Kidney glomerular epithelial cell (primary cell): ENCODE results near the gene RNF148.

Source experiments
- DNase-seq: peaks from one replicate; lab custom pipeline; 2025; lab: John Stamatoyannopoulos, UW

The RNF148 gene, protein sequence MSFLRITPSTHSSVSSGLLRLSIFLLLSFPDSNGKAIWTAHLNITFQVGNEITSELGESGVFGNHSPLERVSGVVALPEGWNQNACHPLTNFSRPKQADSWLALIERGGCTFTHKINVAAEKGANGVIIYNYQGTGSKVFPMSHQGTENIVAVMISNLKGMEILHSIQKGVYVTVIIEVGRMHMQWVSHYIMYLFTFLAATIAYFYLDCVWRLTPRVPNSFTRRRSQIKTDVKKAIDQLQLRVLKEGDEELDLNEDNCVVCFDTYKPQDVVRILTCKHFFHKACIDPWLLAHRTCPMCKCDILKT

DNA sequence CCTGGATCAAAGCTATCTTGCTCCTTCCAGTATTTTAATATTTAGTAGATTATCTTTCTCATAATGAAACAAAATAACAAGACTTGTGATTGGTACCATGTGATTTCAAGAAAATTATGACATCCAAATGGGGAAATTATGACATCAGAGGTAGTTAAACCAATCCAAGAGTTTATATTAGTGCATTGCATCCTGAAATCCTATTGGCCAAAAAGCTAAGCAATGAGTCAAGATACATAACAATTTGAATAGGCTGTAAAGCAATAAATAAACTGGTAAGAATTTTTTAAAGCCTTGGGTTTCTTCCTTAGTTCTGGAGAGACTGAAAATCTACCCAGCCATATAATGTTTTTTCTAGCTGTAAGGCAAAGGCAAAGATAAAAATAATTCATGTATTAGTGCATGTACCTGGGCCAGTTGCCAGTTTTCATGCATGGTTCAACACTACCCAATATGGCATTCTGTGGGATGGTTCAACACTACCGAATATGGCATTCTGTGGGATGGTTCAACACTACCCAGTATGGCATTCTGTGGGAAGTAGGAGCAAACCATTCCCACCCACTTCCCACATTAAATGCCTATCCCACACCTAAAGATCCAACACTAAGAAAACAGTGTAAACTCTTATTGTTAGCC, at the start of gene RNF148:
TSS of gene RNF148 (minus strand) at position 51 of the 639 bp plus-strand sequence. CDS start 172 bp downstream, outside the sequence.
- DNase-seq: peak; percentile 41

GRCh38 chr7:122750389-122750788, 47.7 kb upstream of the RNF148 start:
- no peak for DNase-seq

DNA sequence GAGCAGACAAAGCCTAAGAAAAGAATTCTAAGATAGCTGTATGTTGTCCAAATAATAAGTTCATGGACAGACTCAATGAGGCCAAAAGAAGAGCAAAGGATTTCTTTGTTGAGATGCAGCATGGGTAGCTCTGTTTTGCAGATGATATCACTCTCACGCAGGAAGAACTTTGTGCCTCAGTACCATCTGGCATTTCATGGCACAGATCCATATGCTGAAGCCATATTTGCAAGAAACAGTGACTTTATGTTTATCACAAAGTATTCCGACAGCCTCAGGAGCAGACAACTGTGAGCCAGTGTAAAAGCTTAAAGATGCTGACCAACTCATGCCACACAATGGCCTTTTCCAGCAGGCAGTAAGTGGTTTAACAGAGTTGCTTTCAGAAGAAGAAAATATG, 45.5 kb upstream of the RNF148 start:
- no peak for DNase-seq

DNA sequence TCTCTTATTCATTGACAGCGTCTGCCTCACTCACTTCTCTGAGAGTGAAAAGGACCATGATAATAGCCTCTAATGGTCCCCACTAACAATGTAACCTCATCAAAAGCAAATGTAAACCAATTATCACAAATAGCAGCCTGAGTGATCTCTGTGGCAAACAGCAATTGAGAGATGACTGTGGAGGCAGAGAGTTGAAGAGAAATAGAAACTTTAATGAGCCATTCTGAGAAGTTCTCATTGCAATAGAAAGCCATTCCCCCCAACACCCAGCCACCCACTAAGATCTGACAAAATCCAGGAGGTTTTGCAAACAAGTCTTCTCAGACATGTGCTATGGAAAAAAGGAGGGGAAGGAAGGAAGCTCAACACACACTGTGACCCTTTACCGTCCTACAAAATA, 44.2 kb upstream of the RNF148 start:
- no peak for DNase-seq

DNA sequence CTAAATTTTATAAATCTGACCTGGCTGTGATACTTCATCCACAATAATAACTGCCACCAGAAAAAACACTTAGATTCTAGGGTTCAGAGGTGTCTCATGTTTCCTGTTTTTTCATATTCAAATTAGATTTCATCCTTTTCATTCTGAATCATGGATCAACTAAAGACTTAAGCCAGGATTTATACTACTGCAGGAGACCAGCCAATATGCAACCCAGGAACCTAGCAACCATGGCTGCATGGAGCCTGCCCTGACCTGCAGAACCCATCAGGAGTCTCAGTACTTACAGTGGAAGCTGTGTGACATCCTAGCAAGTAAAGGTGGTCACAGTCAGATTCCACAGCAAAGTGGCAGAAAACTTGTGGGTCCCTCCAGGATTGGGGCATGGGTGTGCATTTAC, 40.5 kb upstream of the RNF148 start:
- DNase-seq: no peak

- no peak for DNase-seq
Observed at GRCh38 chr7:122738947-122739346, 36.2 kb upstream of the RNF148 start.

DNA sequence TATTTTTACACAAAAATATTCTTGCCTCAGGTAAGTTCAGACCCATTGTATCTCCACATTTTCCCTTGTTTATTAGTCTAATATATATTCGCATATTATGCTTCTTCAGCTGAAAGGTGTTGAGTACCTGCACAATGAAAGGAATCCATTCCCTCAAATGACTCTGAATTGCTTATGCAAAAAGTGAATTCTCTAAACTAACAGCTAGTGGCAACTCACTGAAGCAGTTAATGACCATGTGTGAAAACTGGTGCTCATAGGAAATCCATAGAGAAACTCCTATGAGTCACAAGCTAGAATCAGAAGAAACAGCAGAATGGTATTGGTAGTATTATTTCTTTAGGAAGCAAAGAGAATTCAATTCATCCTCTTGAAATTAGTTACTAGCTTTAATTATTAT, 33.5 kb upstream of the RNF148 start:
- DNase-seq: no peak

DNA sequence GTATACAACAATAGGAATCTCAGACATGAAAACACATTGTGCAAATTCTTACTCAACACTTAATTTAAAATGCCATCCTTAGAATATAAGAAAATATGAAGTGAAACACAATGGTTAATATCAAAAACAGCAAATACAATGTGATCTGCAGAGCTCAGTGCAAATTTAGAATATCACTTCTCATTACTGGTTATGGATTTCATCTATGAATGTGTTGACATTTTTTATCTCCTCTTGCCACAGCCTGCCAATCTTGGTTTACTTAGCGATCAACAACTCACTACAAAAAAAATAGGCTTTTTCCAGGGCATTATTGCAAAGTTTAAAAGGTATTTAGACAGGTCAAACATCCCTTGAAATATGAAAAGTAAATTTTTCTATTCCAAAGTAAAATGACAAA, 25.0 kb upstream of the RNF148 start:
- no peak for DNase-seq

DNA sequence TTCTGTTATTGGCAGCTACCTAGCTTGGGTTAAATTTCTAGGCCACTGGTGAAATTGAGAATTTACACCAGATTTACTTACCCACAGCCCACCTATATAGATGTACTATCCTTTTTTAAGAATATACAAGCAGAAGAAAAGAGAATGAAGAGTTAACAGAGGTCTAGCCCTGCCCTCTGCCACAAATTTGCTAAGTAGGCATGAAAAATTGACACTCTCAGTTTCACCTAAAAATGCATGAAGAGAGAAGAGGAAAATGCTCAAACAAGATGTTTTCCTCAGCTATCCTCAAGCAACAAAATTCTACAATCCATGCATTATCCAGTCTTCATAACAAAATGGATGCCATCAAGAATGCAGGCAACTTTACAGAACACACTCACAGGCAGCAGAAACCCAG, 24.6 kb upstream of the RNF148 start:
- no peak for DNase-seq

DNA sequence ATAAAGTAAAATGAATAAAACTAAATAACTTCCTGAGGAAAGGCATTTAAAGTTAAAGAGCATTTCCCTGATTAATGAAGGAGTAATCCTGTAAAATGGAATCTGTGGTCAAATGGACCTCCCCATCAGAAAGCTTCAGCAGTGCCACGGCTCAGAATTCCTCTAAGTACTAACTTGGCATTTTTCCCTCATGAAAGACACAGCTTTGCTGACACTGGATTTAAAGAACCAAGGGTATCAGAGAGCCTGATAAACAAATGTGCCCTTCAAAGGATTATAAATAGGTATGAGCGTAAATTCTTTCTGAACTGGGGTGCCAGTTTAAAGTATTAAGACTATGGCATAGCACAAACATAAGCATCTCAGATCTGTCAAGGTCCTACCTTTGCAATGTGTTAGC, 24.2 kb upstream of the RNF148 start:
- DNase-seq: no peak

DNA sequence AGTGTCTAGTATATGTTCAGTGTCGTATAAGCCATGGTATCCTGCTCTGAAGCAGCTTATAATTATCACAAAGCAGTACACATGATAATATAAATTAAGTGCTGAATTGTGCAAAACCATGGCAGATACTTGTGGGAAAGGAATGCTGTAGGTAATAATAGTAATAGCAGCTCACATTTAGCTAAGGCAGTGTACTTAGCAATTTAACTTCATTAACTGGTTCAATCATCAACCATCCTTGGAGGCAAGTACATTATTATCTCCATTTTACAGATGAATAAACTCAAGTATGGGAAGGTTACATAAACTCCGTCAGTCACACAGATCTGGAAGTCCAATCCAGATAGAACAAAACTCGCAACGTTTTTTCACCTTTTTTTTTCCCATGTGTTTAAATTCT, 21.6 kb upstream of the RNF148 start:
- DNase-seq: no peak

DNA sequence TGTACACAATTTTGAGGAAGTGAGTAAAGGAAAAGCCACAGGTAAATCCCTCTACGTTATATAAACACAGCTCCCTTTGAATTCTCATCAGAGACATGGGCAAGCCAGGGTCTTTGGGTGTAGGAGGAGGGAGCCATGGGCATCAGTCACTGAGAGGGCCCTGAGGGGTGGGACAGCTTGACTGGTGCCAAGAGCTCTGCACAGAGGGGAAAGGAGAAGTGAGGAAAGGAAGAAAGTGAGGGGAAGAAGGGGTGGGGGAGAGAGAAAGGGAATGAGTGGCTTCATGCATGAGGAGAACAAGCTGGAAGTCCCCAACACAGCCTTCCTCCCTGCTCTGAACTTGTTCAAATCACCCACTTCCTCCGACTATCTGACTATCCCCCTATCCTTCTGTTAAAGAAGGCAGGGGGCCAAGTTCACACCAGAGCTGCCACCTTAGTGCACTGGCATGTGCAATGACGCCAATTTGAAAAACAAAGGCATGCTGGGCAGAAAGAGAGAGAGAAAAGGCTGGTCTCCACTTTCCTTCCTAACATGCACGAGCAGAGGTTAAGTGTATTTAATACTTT, 16.4 kb upstream of the RNF148 start:
- no peak for DNase-seq

DNA sequence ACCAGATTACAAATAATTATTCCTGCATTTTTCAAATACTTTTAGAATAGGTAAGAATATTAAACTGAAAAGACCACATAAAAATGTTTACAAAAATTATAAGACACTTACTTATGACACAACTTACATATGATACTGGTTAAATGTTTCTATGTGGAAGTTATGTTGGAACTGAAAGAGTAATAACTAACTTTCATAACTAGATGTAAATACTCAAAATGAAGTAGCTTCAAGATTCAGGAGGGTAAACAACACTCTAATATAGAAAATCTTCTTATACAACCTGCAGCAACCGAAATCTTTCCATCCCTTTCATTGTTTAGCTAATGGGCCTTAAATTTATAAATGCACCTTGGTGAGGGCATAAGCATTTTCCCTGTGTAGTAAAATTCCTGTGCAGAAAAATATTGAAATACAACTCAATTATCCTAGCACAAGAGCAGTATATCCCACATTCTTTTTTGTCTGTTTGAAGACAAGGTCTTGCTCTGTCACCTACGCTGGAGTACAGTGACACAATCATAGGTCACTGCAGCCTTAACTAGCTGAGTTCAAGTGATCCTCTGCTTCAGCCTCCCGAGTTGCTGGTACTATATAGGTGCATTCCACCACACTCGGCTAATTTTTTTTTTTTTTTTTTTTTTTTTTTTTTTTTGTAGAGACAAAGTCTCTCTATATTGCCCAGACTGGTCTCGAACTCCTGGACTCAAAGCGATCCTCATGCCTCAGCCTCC, 14.8 kb upstream of the RNF148 start:
- DNase-seq: no peak

DNA sequence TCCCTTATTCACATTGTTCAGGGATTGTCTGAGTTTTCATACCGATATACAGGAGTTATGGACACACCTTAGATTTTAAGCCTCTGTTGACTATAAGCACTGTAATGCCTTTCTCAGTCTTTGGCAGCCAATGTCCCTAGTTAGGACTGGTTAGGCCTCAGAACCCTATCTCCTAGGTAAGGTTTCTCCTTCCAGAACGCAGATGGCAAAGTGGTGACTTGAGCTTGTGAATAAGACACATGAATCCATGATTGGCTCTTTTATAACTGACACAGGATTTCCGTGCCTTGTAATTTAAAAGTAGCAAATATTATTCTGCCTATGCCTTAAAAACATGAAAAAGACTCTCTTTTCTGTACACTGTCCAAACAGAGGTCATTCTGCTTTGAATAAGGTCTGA, 12.5 kb upstream of the RNF148 start:
- no peak for DNase-seq

GRCh38 chr7:122710916-122711315, 8.2 kb upstream of the RNF148 start:
- no peak for DNase-seq

GRCh38 chr7:122709930-122710646, 7.4 kb upstream of the RNF148 start:
- DNase-seq: no peak

GRCh38 chr7:122706836-122707235, 4.1 kb upstream of the RNF148 start:
- no peak for DNase-seq

- no peak for DNase-seq
Observed at GRCh38 chr7:122699017-122699416, 3.7 kb downstream of the RNF148 start, which contains the start of gene RNF133. Gene RNF133 (minus strand): TSS chr7:122699117. CDS start chr7:122698918, 199 bp downstream.

DNA sequence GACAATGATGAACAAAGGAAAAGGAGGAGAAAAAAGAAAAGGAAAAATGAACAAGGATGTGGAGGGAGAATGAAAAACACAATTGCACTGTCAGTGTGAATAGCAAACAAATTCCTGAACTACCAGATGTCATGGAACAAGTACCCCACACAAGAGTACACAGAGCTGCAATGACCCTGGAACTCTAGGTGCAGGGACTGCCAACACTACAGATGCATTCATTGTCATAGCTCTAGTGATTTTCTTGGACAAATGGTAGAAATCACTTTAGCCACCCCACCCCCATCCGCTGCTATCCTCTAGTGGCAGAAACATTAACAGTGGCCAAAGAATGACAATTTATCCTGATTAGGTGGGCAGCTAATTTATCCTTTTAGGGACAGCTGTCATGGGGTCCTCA, 6.9 kb downstream of the RNF148 start:
- no peak for DNase-seq

- no peak for DNase-seq
Observed at GRCh38 chr7:122694697-122695096, 8.0 kb downstream of the RNF148 start.

- DNase-seq: no peak
Observed at GRCh38 chr7:122692769-122693309, 9.9 kb downstream of the RNF148 start.
